ENCODE data around the gene POLR3K.

DNA sequence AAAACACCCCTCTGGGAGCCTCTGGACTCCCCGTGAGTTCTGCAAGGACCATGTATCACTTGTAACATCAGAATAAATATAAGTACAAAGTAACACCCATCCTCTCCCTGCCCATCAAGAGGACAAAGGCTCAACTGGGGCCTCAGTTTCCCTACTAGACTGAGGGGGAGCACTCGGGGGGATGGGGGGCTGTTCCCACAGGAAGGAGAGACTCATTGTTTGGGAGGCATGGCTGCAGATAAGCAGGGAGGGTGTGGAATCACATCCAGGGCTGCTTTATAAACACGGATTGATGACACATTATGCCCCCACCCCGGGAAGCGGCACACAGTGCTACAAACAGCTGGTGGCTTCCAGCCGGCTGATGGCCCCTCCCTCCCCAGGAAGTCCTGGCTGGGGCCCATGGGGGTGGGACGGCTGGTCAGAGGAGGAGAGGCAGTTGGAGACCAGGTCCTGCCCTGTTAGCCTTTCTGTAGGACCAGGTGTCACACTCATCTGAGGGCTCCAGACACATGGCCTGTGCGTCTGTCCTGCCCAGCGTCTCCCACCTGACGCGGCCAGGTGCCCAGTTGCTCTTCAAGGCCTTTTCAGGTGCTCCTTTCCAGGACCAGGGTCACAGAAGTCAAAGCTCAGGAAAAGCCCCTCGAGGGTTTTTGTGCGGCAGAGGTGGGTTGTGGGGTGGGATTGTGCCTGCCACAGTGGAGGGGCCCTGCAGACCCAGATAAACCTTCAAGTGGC is 23.3 kb upstream of the POLR3K start:
- TF ChIP-seq CTCF (IDR thresholded peaks at IDR 0.05; ENCODE audit: insufficient read depth, low read depth, low read length) (no peak), EZH2 (IDR thresholded peaks at IDR 0.05; ENCODE audit: insufficient read depth, low read length) (no peak)
